Measurements from ENCODE around the gene APEH. TPM values are rescaled to one million over a fixed set of nuclear protein-coding genes. Genes with fewer than 3 reads are reported as not detected.

Gene APEH
- total and polyA plus RNA-seq, 2 of the 4 experiments (the other 2 are of a cell fraction) = 89.2 to 142 TPM

- WGBS, 2 experiments (ENCODE audit: extremely low coverage in 2 of 2, insufficient read length in 1 of 2) = 60% methylated on average over 4 of the region's 6 CpGs; no CpG with 5 or more reads in 1 of the 2 experiments
- H3K27me3 ChIP-seq (ENCODE audit: control insufficient read depth, insufficient read depth, low read length) = no peaks in the 10 kb centered on the region
- peak overlapping the region; percentile 87 for H3K4ac ChIP-seq (ENCODE audit: low read depth, low read length)
- dilution Hi-C loops (cut with HindIII; ENCODE audit: low sequenced_read_pairs, unreplicated experiment) (no loop called here), intact Hi-C loops (cut with micrococcal nuclease) (no loop called here), in situ Hi-C loops (cut with MboI; ENCODE audit: low sequenced_read_pairs) (no loop called here)
- peak; percentile 12 for DNase-seq
- peak overlapping the region; percentile 95 to 96 for H4K8ac ChIP-seq (ENCODE audit: low read depth in 2 of 2, low read length in 2 of 2)
- peak overlapping the region; percentile 71; the same call in 1 of the 2 replicates for H3K23ac ChIP-seq (ENCODE audit: low read depth, low read length)
- peaks cover 45% of the 10 kb centered on the region for H3K36me3 ChIP-seq (ENCODE audit: control insufficient read depth, insufficient read depth, low read length)
- peak overlapping the region; percentile 93 for H4K91ac ChIP-seq (ENCODE audit: insufficient read depth, low read depth, low read length)
- peak overlapping the region; percentile 77 for H2AFZ ChIP-seq (replicated peaks; ENCODE audit: low read length, poor library complexity)
- no peak overlapping the region for H3K18ac ChIP-seq (ENCODE audit: low read depth, low read length)
- H3K4me2 ChIP-seq (ENCODE audit: low read depth, low read length) = peak overlapping the region; percentile 82
- peak overlapping the region; percentile 98 for H2AK5ac ChIP-seq (ENCODE audit: low read depth, low read length)
- H3K9me3 ChIP-seq (ENCODE audit: control insufficient read depth, insufficient read depth, low read length) = no peaks in the 10 kb centered on the region
- peak overlapping the region; percentile 82 for H3K56ac ChIP-seq (ENCODE audit: extremely low read depth, insufficient read depth, low read length)
- peak overlapping the region; percentile 88 for H3K27ac ChIP-seq (ENCODE audit: insufficient read depth, low read length)
- CTCF ChIA-PET = no interaction called here
- peak overlapping the region; percentile 67 for H4K5ac ChIP-seq (ENCODE audit: low read depth, low read length)
- no peak overlapping the region for H2BK15ac ChIP-seq (ENCODE audit: low read depth, low read length)
- H2BK5ac ChIP-seq (ENCODE audit: low read depth, low read length, poor library complexity, severe bottlenecking) = peak overlapping the region; percentile 82
- H3K9me1 ChIP-seq (ENCODE audit: insufficient read depth, low read length) = peaks cover 5% of the 10 kb centered on the region; the same call in 1 of the 2 replicates
- peaks cover 11% of the 10 kb centered on the region for H3K4me1 ChIP-seq (ENCODE audit: control insufficient read depth, insufficient read depth, low read length)
- H2BK120ac ChIP-seq (ENCODE audit: low read depth, low read length) = no peak overlapping the region
- peak overlapping the region; percentile 100 for H2AK9ac ChIP-seq (replicated peaks; ENCODE audit: low read depth, low read length, poor library complexity)
- H3K79me1 ChIP-seq (ENCODE audit: low read depth in 1 of 2, low read length in 2 of 2) = peaks cover 15 to 40% of the 10 kb centered on the region in 2 experiments; a peak in 3 of 4 replicates
- no TSS peak for BruUV-seq (replicated peaks)
- POLR2A ChIA-PET (ENCODE audit: unreplicated experiment) = no interaction called here
- H4K20me1 ChIP-seq (ENCODE audit: insufficient read depth, low read length) = peaks cover 23% of the 10 kb centered on the region
- TF ChIP-seq NFE2L2 (IDR thresholded peaks at IDR 0.05; ENCODE audit: low read depth, low read length) (no peak), RFX5 (IDR thresholded peaks at IDR 0.05; ENCODE audit: low read depth, low read length) (no peak), BHLHE40 (IDR thresholded peaks at IDR 0.05; ENCODE audit: low read depth, low read length) (0 out of 2 replicates have a peak, but pooled peaks have one; percentile 16), RAD21 (IDR thresholded peaks at IDR 0.05; ENCODE audit: low read length) (no peak), MAZ (IDR thresholded peaks at IDR 0.05; ENCODE audit: borderline replicate concordance, low read depth, low read length) (no peak)
- ATAC-seq (ENCODE audit: low read depth) = no peak
- H2BK20ac ChIP-seq (ENCODE audit: low read depth, low read length) = no peak overlapping the region
- peak overlapping the region; percentile 90 for H3K9ac ChIP-seq (ENCODE audit: low read depth, low read length)
- H3K14ac ChIP-seq (replicated peaks; ENCODE audit: low read depth, low read length) = peak overlapping the region; percentile 78
- H3K4me3 ChIP-seq (ENCODE audit: insufficient read depth, low read depth, low read length) = peak overlapping the region; percentile 67; the same call in 1 of the 2 replicates
Observed at GRCh38 chr3:49724586-49724985, 50.4 kb downstream of the APEH start.
